HEK293 (cell line): ENCODE results near the gene EGFLAM.

ENCODE experiments used
- CTCF ChIA-PET: fragments of 350-600 bp; formaldehyde crosslinking; extraction: SDS; loops from one replicate; lab custom pipeline; 2021; ENCODE audit warnings: antibody characterized with exemption; lab: Yijun Ruan, JAX
- POLR2A ChIA-PET: fragments of 300-600 bp; formaldehyde crosslinking; extraction: SDS; loops from one replicate; lab custom pipeline; 2020; ENCODE audit warnings: antibody characterized with exemption, inconsistent platforms; lab: Yijun Ruan, JAX
- H3K27ac ChIP-seq: fragments of 200-500 bp; sonication (Bioruptor generic); 2 replicates; pipeline ENCODE4 v1.5.1; 2014; ENCODE audit warnings: low read depth, low read length, control low read depth, inconsistent platforms; ENCODE audit errors: extremely low read depth
- H3K36me3 ChIP-seq, 2 experiments: fragments of 200-500 bp in 1 of 2; sonication (Bioruptor generic) in 1 of 2; 1 replicate in 1 of 2; 2 replicates in 1 of 2; pipeline ENCODE4 v1.5.1; 2014 to 2017; ENCODE audit warnings: inconsistent platforms in 2 of 2, low read length in 2 of 2; ENCODE audit not compliant: control insufficient read depth in 2 of 2, insufficient read depth in 1 of 2
- H3K4me1 ChIP-seq: fragments of 200-500 bp; sonication (Bioruptor generic); 2 replicates; pipeline ENCODE4 v1.5.1; 2014; ENCODE audit warnings: mild to moderate bottlenecking, low read length, inconsistent platforms; ENCODE audit not compliant: control insufficient read depth, insufficient read depth
- H3K4me3 ChIP-seq: 2 replicates; pipeline ENCODE4 v1.5.1; 2011; ENCODE audit warnings: low read depth, mild to moderate bottlenecking, control low read depth, low read length, moderate library complexity
- H3K9me3 ChIP-seq: fragments of 200-500 bp; sonication (Bioruptor generic); 2 replicates; pipeline ENCODE4 v1.5.1; 2014; ENCODE audit warnings: low read depth, low read length, inconsistent platforms; ENCODE audit not compliant: control insufficient read depth, insufficient read depth
- ATF2 ChIP-seq: fragments of 450-650 bp; formaldehyde crosslinking; IDR thresholded peaks from 2 replicates; pipeline ENCODE4 v1.5.1; 2016; ENCODE audit warnings: missing biosample characterization, missing genetic modification characterization, low read depth
- KLF17 ChIP-seq: fragments of 450-650 bp; formaldehyde crosslinking; IDR thresholded peaks from 2 replicates; pipeline ENCODE4 v1.5.1; 2016; ENCODE audit warnings: missing biosample characterization, missing genetic modification characterization
- OSR2 ChIP-seq: fragments of 450-650 bp; formaldehyde crosslinking; IDR thresholded peaks from 2 replicates; pipeline ENCODE4 v1.5.1; 2016; ENCODE audit warnings: missing biosample characterization, missing genetic modification characterization
- TRIM28 ChIP-seq: IDR thresholded peaks from 2 replicates; pipeline ENCODE4 v1.6.1; 2011; ENCODE audit warnings: low read length, control low read depth, borderline replicate concordance
- ZFP41 ChIP-seq: fragments of 450-650 bp; formaldehyde crosslinking; IDR thresholded peaks from 2 replicates; pipeline ENCODE4 v1.5.1; 2016; ENCODE audit warnings: missing biosample characterization, missing genetic modification characterization, borderline replicate concordance
- ZNF10 ChIP-seq: fragments of 450-650 bp; formaldehyde crosslinking; IDR thresholded peaks from 2 replicates; pipeline ENCODE4 v1.5.1; 2017; ENCODE audit warnings: missing biosample characterization, missing genetic modification characterization
- ZNF138 ChIP-seq: fragments of 450-650 bp; formaldehyde crosslinking; IDR thresholded peaks from 2 replicates; pipeline ENCODE4 v1.5.1; 2016; ENCODE audit warnings: missing biosample characterization, missing genetic modification characterization, borderline replicate concordance
- ZNF155 ChIP-seq: fragments of 450-650 bp; formaldehyde crosslinking; IDR thresholded peaks from 2 replicates; pipeline ENCODE4 v1.5.1; 2016; ENCODE audit warnings: missing biosample characterization, missing genetic modification characterization
- ZNF174 ChIP-seq: fragments of 450-650 bp; formaldehyde crosslinking; IDR thresholded peaks from 2 replicates; pipeline ENCODE4 v1.5.0; 2017; ENCODE audit warnings: missing biosample characterization, mild to moderate bottlenecking, missing genetic modification characterization
- ZNF2 ChIP-seq: fragments of 450-650 bp; formaldehyde crosslinking; IDR thresholded peaks from 2 replicates; pipeline ENCODE4 v1.5.1; 2016; ENCODE audit warnings: missing biosample characterization, missing genetic modification characterization
- ZNF214 ChIP-seq: fragments of 450-650 bp; formaldehyde crosslinking; IDR thresholded peaks from 2 replicates; pipeline ENCODE4 v1.5.1; 2017; ENCODE audit warnings: missing biosample characterization, mild to moderate bottlenecking, missing genetic modification characterization, borderline replicate concordance
- ZNF335 ChIP-seq: fragments of 450-650 bp; formaldehyde crosslinking; conservative IDR thresholded peaks from 2 replicates; pipeline ENCODE4 v1.5.1; 2016; ENCODE audit warnings: missing biosample characterization, missing genetic modification characterization
- ZNF48 ChIP-seq: fragments of 450-650 bp; formaldehyde crosslinking; IDR thresholded peaks from 2 replicates; pipeline ENCODE4 v1.5.1; 2016; ENCODE audit warnings: missing biosample characterization, missing genetic modification characterization
- ZNF529 ChIP-seq: fragments of 450-650 bp; formaldehyde crosslinking; IDR thresholded peaks from 2 replicates; pipeline ENCODE4 v1.5.1; 2017; ENCODE audit warnings: missing genetic modification characterization, missing biosample characterization; ENCODE audit not compliant: insufficient replicate concordance
- ZNF548 ChIP-seq: fragments of 450-650 bp; formaldehyde crosslinking; IDR thresholded peaks from 2 replicates; pipeline ENCODE4 v1.5.1; 2016; ENCODE audit warnings: missing biosample characterization, missing genetic modification characterization
- ZNF776 ChIP-seq: fragments of 450-650 bp; formaldehyde crosslinking; IDR thresholded peaks from 2 replicates; pipeline ENCODE4 v1.5.0; 2017; ENCODE audit warnings: missing biosample characterization, missing genetic modification characterization, borderline replicate concordance
- ZNF785 ChIP-seq: fragments of 450-650 bp; formaldehyde crosslinking; IDR thresholded peaks from 2 replicates; pipeline ENCODE4 v1.5.1; 2016; ENCODE audit warnings: missing biosample characterization, missing genetic modification characterization
- ZNF837 ChIP-seq: fragments of 450-650 bp; formaldehyde crosslinking; IDR thresholded peaks from 2 replicates; pipeline ENCODE4 v1.5.1; 2016; ENCODE audit warnings: missing biosample characterization, missing genetic modification characterization
- ZSCAN5A ChIP-seq: fragments of 450-650 bp; formaldehyde crosslinking; IDR thresholded peaks from 2 replicates; pipeline ENCODE4 v1.5.1; 2016; ENCODE audit warnings: missing biosample characterization, missing genetic modification characterization

The EGFLAM gene

GRCh38 chr5:38292228-38292627, 33.9 kb downstream of the EGFLAM start:
- no peak overlapping the region for H3K27ac ChIP-seq
- no peak overlapping the region for H3K4me3 ChIP-seq
- no peak for TF ChIP-seq KLF17 (tag by site-specific recombination)
- no peaks in the 10 kb centered on the region for H3K4me1 ChIP-seq
- ChIA-PET POLR2A (no interaction called here), CTCF (interaction anchor here (0.6 kb wide), 1 partner anchor 184 kb away, joined by 4 read pairs; no protein-coding TSS in a partner anchor)
- no peaks in the 10 kb centered on the region for H3K9me3 ChIP-seq
- H3K36me3 ChIP-seq = no peaks in the 10 kb centered on the region

- ChIA-PET POLR2A (no interaction called here), CTCF (no interaction called here)
- TF ChIP-seq ZNF335 (no peak), ZSCAN5A (tag by site-specific recombination) (no peak)
- H3K36me3 ChIP-seq = no peaks in the 10 kb centered on the region
- no peaks in the 10 kb centered on the region for H3K9me3 ChIP-seq
- H3K4me3 ChIP-seq = no peak overlapping the region
- H3K4me1 ChIP-seq = no peaks in the 10 kb centered on the region
- no peak overlapping the region for H3K27ac ChIP-seq
Observed at GRCh38 chr5:38295751-38296150, 37.4 kb downstream of the EGFLAM start.

GRCh38 chr5:38297830-38298608, 39.7 kb downstream of the EGFLAM start:
- Histone ChIP-seq H3K4me3 (no peak overlapping the region), H3K9me3 (no peaks in the 10 kb centered on the region), H3K36me3 (no peaks in the 10 kb centered on the region), H3K4me1 (no peaks in the 10 kb centered on the region), H3K27ac (no peak overlapping the region)
- TF ChIP-seq ATF2 (tag by site-specific recombination) (no peak), ZNF2 (tag by site-specific recombination) (no peak), ZNF776 (tag by site-specific recombination) (no peak), ZNF548 (tag by site-specific recombination) (no peak), ZNF48 (tag by site-specific recombination) (no peak), ZNF529 (no peak)
- POLR2A ChIA-PET = no interaction called here
- CTCF ChIA-PET = interaction anchor here (0.7 to 2.6 kb wide), 2 partner anchors 32 to 111 kb away, joined by 3 to 15 read pairs; no protein-coding TSS in a partner anchor

- no peak for TF ChIP-seq ZNF10 (tag by site-specific recombination)
- TF ChIP-seq ZNF214 (tag by site-specific recombination) = no peak
- no peak for TF ChIP-seq OSR2 (tag by site-specific recombination)
- no peak for TF ChIP-seq ZNF138 (tag by site-specific recombination)
- no peak for TF ChIP-seq ZNF776 (tag by site-specific recombination)
- TF ChIP-seq ZFP41 (tag by site-specific recombination) = no peak
- TF ChIP-seq TRIM28 = no peak
- no peak for TF ChIP-seq ZNF174 (tag by site-specific recombination)
- no peak for TF ChIP-seq ZNF785 (tag by site-specific recombination)
- no peak for TF ChIP-seq ZNF155 (tag by site-specific recombination)
- TF ChIP-seq ZNF837 = no peak
- no peaks in the 10 kb centered on the region for H3K4me1 ChIP-seq
- no peak overlapping the region for H3K4me3 ChIP-seq
- ChIA-PET CTCF (interaction anchor here (0.6 kb wide), 1 partner anchor 15 kb away, joined by 3 read pairs; no protein-coding TSS in a partner anchor), POLR2A (no interaction called here)
- no peaks in the 10 kb centered on the region for H3K36me3 ChIP-seq
- H3K27ac ChIP-seq = no peak overlapping the region
- no peaks in the 10 kb centered on the region for H3K9me3 ChIP-seq
Observed at GRCh38 chr5:38299585-38299984, 41.2 kb downstream of the EGFLAM start.
